NCI-H1417 treated with DMSO at 0.1 percent for 48 hours (cell line): Measurements from ENCODE around the gene C12orf60.

Experiments used
- DNase-seq: peaks from one replicate; lab custom pipeline; 2025; lab: John Stamatoyannopoulos, UW

The C12orf60 gene

DNA sequence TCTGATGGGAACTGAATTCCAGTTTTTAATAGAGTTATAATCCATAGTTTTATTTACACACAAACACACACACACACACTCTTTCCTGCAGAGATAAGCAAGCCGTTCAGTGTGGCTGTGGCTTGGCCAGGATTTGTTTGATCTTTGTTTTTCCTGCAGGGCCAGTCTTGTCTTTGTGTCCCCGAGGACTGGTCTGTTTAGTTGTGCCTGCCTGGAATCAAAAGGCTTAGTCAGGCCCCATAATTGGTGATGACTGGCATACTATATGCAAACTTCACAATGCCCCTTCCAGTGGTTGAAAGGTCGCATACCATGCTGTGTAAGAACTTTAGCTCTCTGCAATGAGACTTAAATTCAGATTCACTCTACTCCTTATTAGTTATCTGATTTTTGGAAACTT, 26.2 kb upstream of the C12orf60 start:
- peak; percentile 49 for DNase-seq

DNA sequence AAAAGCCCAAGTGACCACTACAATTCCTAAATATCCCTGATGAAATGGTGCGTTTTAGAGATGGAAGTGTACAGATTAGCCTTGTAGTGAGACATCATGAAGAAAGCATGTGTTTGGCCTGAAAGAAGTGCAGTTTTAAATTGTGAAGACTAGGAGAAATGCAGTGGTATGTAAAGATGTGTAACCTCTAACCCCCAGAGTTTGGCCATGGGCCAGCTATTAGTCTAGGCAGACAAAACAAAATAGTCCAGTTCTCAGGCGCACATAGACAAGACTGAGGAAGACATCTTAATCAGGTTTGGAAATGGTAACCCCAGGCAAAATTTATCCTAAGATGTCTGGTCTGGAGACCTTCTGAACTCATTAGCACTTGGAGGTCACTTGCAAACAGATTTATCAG, 23.6 kb upstream of the C12orf60 start:
- DNase-seq: no peak

DNA sequence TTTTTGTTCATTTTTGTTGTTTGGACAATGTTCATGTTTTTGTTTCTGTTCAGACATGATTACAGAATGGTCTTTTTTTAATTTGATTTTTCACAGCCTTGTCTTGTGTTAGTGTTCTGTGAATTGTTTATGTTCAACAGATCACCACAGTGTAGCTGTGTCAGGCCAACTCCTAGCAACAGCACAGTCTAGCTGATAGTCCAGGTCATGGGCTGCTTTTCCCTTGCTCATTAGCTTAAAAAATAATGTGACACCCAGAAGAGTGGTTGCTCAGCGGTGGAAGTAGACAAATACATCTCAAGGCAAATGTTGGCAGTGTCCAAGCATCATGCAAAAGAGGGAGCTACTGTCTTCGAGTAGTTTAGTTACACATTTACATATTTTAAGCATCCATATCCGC, 22.6 kb upstream of the C12orf60 start:
- DNase-seq: no peak

DNA sequence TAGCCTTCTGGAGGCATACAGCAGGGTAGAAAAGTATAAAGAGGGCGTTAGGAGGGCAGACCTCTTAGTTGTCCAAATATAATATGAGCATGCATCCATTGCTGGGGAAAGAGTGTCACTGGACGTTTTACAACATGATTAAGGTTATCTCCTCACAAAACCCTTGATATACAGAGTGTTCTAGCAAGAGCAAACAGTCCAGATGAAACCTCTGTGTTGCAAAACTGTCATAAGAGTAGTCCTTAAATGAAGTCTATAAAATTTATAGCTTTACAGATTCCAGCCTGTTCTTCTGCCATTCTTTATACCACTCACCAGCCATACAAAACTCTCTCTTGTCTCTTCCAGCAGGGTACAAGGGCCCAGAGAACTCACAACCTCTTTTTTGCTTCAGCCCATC, 21.9 kb upstream of the C12orf60 start:
- DNase-seq: no peak

DNA sequence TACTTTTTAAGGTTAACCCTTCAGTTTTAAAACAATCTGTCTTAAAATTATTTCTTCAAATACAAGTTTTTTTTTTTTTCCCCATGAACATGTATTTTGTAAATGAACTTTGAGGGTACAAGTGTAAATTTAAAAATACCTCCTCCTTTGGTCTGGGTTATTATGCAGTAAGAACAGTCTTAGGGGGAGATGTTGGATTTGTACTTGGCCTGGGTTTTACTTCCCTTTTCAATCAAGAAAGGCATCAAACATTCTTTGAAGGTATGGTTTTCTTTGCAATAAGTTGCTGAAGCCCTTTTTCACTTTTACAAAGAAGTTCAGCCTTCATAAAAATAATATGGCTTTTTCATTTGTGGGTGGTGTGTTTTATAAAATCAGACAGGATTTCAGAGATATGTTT, 20.7 kb upstream of the C12orf60 start:
- no peak for DNase-seq

DNA sequence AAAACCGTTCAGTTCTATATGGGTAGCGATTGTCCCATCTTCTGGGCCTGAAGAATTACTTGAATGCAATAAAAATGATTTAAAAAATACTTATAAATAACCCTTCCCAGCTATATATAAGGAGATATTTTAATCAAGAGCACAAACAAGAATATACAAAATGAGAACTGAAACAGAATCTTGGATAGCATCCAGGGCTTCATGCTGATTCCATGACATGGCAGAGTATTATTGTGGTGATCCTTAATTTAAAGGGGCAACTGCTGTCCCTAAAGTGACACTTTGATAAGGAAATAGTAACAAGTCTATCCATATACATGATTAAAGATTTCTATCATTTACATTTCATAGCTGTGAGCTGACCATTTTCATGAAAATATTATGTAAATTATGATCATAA, 19.0 kb upstream of the C12orf60 start:
- no peak for DNase-seq

DNA sequence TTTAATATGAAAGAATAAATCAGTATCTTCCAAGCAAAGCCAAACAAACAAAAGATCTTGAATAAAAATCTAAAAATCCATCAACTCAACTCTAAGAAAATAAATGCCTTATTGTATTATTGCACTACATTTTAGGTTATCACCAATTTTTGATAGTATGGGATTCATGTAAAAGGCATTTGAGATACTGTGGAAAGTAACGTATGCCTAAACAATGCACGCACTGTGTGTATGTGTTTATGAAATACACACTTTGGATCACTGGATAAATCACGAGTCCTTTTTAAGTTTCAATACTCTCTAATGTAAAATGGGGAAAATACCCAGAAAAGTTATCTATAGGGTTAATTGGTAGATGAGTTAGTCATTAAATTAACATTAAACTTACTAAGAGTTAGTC, 17.9 kb upstream of the C12orf60 start:
- DNase-seq: no peak

DNA sequence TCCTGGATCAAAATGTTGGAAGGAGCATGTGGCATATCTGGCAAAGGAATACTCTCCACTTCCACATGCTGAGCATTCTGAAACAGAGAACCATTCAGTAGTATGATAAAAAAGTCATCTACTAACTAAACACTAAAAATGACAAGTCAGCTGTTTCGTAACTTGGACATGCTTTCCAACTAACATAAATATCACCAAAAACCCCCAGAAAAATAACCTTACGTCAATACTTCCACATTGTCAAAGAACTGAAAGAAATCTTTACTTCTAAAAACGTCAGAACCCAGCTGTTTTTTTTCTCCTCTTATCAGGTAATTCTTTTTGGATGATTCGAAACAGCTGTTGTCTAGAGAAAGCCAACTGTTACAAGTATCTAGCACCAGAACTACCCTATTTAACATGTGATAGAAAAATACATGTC, 8.4 kb upstream of the C12orf60 start:
- DNase-seq: no peak

DNA sequence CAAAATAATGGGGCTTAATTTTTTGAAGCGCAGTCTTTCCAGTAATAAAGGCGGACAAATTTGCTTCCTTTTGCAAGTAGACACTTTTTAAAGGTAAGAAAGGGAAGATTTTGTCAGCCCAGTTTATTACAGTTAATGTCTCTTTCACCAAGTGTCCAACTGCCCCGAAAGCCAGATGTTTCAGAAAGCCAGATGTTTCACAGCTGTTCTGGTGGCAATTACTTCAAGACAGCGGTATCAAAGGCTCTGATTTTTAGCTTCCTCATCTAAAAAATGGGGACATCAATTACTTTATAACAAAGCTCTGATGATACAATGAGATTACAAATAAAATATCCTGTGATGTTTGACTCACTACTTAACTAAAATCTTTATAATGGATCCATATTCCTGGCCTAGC, 1.2 kb upstream of the C12orf60 start:
- DNase-seq: no peak

DNA sequence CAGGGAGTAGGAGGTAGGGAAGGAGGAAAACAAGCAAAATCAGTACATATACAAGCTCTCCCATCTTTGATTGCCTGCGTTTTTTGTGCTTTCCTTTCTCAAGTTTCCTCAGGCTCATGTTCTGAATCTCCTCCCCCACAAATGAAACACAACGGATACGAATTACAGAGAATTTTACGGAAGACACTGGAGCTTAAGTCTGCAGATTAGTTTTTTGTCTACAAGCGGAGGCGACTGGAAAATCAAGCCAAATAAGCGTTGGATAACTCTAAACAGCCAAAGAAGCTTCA, 804 bp upstream of the C12orf60 start:
- no peak for DNase-seq

DNA sequence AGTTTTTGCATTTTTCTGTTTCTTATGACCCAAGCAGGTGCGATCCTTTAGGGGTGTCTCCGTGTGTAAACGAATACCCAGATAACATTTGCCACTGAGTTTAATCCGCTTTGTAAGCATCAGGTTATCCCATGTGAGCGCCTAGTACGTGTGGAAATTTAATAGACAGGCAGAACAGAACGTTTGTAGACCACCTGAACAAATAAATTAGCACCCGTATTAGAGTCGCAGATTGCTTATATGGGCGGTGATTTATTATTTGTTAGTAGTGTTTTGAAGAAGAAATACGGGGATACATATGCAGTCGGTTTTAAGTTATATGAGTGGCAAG, 325 bp downstream of the C12orf60 start:
- peak; percentile 81 for DNase-seq

DNA sequence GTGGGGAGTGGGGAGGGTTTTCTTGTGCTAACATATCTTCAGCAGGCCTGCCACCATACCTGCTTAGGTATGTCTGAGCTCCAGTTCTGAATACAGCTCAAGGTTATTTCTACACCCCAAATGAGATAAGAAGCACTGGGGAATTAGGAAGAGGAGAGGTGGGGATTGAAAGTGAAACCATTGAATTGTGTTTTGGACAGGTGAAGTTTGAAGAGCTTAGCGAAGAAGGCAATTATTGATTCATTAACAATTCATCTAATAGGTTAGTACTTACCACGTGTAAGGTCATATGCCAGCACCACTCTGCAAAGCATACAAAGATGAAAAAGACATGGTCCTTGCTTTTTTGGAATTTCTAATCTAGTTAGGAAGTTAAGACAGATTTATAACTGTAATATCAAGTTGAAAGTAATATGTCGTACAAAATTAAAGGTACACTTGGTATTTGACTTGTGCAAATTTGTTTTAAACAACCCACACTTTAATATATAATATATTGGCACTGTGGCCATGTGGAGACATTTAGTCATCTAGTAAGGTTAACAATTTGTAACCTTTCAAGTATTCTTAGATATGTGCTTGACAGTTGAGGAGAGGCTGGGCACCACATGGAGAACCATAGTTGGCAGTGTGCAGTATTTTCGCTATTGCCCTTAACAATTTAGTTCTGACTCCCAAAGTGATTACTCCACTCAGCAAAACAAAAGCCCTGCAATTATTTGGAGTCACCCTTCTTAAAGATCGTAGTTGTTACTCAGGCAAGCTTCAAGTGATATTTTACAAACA, 6.9 kb downstream of the C12orf60 start:
- DNase-seq: no peak

DNA sequence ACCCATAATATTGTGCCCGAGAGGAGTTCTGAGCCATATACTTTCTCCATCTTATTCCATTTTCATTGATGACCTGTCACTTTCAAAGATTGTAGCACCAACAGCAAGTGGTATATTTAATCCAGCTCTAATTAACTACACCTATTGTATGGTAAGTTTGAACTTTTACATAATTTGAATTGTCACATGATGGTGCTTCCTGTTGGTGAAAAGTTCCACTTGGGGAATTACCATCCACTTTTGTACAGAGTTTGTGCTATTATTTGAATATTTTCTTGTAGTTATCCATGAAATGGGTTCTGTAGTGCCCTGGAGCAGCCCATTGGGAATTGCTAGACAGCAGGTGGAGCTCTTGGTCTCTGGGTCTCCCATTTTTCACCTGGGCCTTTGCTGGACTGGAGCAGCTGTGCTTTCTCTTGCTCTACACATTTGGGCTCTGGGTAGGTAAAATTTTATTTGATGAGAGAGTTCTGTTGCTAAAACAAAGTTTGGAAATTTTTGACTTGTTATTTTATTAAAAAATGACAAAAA, 7.5 kb downstream of the C12orf60 start:
- no peak for DNase-seq

DNA sequence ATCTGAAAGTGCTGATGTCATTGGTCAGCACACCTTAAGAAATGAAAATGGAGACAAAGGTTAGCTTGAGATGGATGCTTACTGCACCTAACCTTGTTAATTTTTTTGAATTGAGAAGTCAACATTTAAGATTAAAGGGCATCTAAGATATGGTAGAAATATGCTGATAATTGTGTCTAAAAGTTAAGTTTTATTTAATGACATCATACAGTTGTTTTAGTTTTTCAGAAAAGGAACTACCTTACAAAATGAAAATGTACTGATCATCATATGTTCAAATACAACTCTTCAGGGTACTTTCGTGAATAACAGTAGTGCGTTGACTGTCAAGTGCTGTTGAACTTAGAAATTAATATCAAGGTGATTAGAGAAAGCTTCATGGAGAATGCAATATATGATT, 8.0 kb downstream of the C12orf60 start:
- no peak for DNase-seq

DNA sequence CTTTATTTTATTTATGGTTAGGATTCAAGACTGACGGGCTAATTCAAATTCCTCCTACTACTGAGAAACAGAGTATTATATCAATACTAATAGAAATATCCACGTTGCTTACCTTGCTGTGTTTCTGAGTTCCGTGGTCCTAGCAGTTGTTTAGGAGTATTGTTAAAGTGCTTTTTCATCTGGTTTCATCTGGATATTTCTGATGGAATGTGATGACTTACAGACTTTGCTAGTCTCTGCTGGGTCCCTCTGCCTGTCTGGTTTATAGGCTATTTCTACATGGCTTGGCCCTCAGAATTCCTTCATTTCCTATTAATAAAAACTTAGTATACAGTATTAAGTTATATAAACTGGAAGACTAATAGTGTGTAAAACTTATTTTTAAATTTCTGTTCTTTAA, 10.5 kb downstream of the C12orf60 start, which contains the start of gene SMCO3:
SMCO3 (minus strand) TSS at position 169 of the 400 bp plus-strand sequence. CDS start 7,502 bp downstream, outside the sequence.
- DNase-seq: no peak

DNA sequence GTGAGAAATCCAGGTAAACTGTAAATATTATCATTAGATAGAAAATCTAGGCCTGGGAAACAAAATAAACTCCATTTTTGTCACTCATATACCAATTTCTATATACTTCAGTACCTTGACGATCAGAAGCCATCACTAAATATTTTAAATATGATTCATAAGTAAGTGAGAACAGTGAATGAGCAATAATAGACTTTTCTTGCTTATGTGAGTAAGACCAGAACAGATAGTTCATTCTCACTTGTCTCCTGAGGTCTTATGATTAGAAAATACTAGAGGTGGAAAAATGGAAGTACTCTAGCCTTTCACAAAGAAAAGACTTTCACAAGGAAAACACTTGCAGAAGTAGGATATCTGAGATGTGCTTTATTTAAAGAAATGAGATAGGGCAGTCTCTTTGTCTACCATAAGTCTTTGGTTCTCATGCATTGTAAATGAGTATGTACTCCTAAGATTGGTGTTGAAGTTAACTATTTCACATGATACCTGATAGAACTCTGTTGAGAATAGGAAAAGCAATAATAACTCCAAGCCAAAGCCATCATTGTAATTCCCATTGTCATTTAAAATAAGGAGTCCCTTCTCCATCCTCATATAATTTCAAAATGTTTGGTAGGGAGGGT, 20.7 kb downstream of the C12orf60 start:
- no peak for DNase-seq

DNA sequence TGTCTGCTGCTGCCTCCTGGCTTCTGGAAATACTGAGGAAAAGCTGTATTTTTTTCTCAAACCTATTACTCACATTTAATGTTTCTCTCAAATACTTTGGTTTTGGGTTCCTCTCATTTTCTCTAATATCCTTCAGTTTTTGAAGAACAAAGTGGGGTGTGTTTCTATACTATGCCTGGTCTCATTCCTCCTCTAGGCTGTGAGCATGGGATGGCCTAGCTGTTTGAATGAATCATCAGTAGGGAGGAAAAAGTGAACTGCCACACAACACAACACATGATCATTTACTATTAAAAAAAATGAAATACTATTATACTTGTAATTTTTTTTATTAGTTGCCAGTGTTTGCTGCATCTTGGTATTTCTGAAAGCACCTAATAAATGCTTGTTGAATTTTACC, 21.8 kb downstream of the C12orf60 start:
- no peak for DNase-seq

DNA sequence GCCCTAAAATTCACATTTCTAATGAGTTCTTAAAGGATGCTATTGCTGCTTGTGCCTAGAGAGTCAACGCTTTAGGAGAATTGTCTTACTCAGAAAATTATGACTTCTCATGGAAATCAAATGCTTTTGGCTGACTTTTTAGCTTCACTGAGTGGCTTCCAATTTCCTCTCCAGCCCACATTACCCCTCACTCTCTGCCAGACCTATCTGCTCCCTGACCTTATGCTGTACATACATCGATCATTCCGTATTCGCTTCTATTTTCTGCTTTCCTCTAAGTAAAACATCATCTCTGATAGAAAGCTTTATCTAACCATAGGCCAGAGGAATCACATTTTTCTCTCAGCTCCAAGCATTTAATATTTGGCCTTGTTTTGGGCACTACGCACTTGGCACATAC, 23.0 kb downstream of the C12orf60 start:
- DNase-seq: no peak

DNA sequence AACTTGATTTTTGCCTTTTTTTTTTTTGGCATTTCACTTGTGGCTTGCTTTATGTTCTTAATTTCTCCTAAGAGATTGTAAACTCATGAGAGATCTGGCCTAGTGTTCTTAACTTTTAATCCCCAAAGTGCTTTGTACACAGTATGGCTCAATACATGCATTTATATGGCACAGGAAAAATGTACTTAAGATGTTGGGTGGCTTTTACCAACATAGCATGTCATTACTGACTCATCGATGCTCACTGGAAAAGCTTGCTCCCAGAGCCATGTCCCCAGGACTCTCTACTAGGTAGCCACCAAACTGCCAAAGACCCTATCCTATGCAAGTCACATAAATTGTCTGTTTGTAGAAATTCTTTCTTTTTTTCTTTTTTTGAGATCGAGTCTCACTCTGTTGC, 23.6 kb downstream of the C12orf60 start:
- DNase-seq: no peak

DNA sequence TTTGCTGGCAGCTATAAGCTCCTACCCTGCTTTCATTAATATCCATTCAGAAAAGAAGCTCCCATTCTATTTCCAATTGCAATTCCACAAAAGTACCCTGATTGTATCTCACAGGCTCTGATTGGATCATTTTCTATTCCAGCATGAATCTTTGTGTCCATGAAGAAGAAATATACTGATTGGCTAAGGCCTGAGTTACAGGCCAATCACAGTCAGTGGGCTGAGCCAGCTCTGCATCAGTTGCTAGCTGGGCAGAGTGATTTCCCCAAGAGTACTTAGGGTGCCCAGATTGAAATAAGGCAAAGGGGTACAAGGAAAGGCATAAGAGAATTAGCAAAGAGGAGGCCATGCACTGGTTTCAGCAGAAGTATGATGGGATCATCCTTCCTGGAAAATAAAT, 25.4 kb downstream of the C12orf60 start:
- DNase-seq: no peak

DNA sequence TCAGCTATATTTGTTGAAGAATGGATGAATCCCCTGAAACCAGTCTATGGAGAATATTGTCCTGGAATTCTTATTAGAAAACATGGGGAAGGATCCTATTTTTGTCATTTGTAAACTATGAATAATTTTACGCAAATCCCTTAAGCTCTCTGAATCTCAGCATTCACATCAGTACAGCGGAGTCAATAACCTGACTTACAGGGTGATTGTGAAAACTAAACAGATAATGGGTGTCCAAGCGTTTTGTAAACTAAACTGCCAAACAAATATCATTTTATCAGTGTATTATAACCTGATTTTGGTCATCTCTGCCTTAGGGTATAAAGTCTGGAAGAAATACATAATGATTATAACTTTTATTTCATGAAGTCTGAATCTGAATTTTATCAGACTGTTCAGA, 29.9 kb downstream of the C12orf60 start:
- DNase-seq: no peak

DNA sequence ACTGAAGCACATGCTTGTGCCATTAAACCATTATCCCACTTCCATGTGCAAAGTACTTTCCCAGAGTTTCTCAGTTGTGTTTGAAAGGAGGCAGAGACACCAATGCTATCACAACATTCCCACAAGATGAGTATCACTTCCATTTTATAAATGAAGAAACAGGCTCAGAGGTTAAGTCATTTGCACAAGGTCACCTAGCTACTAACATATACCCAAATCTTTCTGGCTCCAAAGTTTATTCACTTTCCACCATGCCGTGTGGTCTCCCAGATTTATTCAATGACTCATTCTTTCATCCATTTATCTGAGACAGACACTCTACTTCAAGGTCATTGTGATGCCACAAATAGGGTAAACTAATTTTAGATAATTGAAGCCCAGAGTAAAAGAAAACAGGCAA, 30.5 kb downstream of the C12orf60 start:
- no peak for DNase-seq

DNA sequence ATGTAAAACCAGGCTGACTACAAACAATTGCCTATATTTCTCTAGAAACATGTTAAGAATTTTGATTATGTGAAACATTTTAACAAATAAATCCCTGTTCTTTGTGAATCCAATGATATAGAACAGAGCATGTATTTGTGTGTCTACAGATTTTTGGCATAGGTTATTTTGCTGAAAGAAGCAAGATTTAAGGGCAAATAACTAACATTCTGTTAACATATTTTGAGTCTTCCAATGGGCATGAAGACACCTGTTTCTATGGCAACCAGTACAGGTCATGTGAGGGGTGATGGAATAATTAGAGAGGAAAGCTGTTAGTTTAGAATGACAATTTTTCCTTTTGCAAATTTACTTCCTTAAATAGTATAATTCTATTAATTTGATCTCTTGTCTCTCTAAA, 31.0 kb downstream of the C12orf60 start:
- no peak for DNase-seq
